AG10803 (cell line): Measurements from ENCODE around the gene FBXO33.
A peak's percentile ranks its signal among the peaks of the same experiment; 100 is the strongest.

Experiments
- DNase-seq: peaks from one replicate; pipeline ENCODE4 v3.0.0; 2010; ENCODE audit warnings: low read depth
- H3K4me3 ChIP-seq: 2 replicates; pipeline ENCODE4 v1.5.1; 2011; ENCODE audit warnings: mild to moderate bottlenecking, low read length, control low read depth
- CTCF ChIP-seq: conservative IDR thresholded peaks from 2 replicates; pipeline ENCODE4 v1.5.1; 2011; ENCODE audit warnings: mild to moderate bottlenecking, low read length, control low read depth, inconsistent platforms

FBXO33 gene

GRCh38 chr14:39417014-39417413, 15.2 kb downstream of the FBXO33 start:
- DNase-seq = peak; percentile 52
- peak; percentile 36 for TF ChIP-seq CTCF
- H3K4me3 ChIP-seq = no peak overlapping the region

GRCh38 chr14:39416072-39416471, 16.2 kb downstream of the FBXO33 start:
- TF ChIP-seq CTCF = no peak
- no peak for DNase-seq
- H3K4me3 ChIP-seq = no peak overlapping the region

- peak; percentile 38 for DNase-seq
- no peak for TF ChIP-seq CTCF
Observed at GRCh38 chr14:39406560-39406959, 25.7 kb downstream of the FBXO33 start.

GRCh38 chr14:39398382-39398781, 33.9 kb downstream of the FBXO33 start:
- TF ChIP-seq CTCF = no peak
- H3K4me3 ChIP-seq = no peak overlapping the region
- no peak for DNase-seq

More at GRCh38 chr14:39406560-39406959, 25.7 kb downstream of the FBXO33 start:
- H3K4me3 ChIP-seq = no peak overlapping the region

- peak; percentile 72 for DNase-seq
- TF ChIP-seq CTCF = no peak
- no peak overlapping the region for H3K4me3 ChIP-seq
Observed at GRCh38 chr14:39396448-39396847, 35.8 kb downstream of the FBXO33 start.

- no peak overlapping the region for H3K4me3 ChIP-seq
- TF ChIP-seq CTCF = no peak
- no peak for DNase-seq
Observed at GRCh38 chr14:39395555-39396254, 36.5 kb downstream of the FBXO33 start.

- TF ChIP-seq CTCF = no peak
- no peak for DNase-seq
- no peak overlapping the region for H3K4me3 ChIP-seq
Observed at GRCh38 chr14:39393289-39393688, 38.9 kb downstream of the FBXO33 start.
